Urinary bladder (tissue), 4 donors: Measurements from ENCODE around the gene P2RY6. TPM values are rescaled to one million over a fixed set of nuclear protein-coding genes. Genes with fewer than 3 reads are reported as not detected.

Experiments used
- DNase-seq: peaks from one replicate; pipeline ENCODE4 v3.0.0-alpha.2; 2015; ENCODE audit errors: extremely low spot score
- H3K27ac ChIP-seq: one replicate; pipeline ENCODE4 v1.5.1; 2013; ENCODE audit warnings: low read depth, mild to moderate bottlenecking, moderate library complexity
- H3K36me3 ChIP-seq: one replicate; pipeline ENCODE4 v1.6.1; 2013; ENCODE audit warnings: mild to moderate bottlenecking, moderate library complexity; ENCODE audit not compliant: insufficient read depth
- H3K4me1 ChIP-seq: one replicate; pipeline ENCODE4 v1.6.1; 2013; ENCODE audit warnings: mild to moderate bottlenecking, moderate library complexity; ENCODE audit not compliant: insufficient read depth
- H3K4me3 ChIP-seq: one replicate; pipeline ENCODE4 v1.5.1; 2013; ENCODE audit warnings: low read depth, low read length
- WGBS: extraction: QIAGEN DNeasy Blood & Tissue Kit; methylation state at CpG from one replicate; pipeline ENCODE4 v1.1.7; 2013; 5-methylcytosine and 5-hydroxymethylcytosine counted together
- polyA plus RNA-seq: library from polyadenylated mRNA; stranded (reverse); fragments of 200-250 nt; gene quantifications from one replicate; pipeline ENCODE4 v1.2.3, GENCODE V29; 2013
- total RNA-seq: library from RNA; depleted of rRNA; stranded (reverse); fragments of >200 nt; gene quantifications from one replicate; pipeline ENCODE4 v1.2.3, GENCODE V29; 2014
- donor health status: healthy with polysubstance abuse.
- donor health status: healthy.

The P2RY6 gene
- total and polyA plus RNA-seq, 2 donors, result 0.90 to 2.6 TPM

DNA sequence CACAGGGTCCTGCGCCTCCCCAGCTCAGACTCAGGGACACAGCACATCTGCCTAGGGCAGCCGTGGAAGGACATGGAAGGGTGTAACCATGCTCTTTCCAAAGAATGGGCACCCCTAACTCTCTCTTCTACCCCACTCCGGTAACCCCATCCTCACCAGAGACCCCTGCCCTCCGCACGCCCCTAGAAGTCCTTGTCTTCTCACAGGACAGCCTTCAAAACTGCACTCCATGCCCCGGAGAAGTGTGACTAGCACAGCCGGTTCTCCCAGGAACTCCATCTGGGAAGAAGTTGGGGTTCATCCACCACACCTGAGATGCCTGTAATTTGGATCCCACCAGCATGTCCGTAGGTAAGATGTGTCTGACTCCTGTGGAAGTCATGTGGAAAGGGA, 29.0 kb upstream of the P2RY6 start:
- Histone ChIP-seq H3K27ac (no peak overlapping the region), H3K4me1 (no peaks in the 10 kb centered on the region), H3K36me3 (no peaks in the 10 kb centered on the region), H3K4me3 (no peak overlapping the region)
- WGBS, result 79% methylated on average over 8 of the region's 8 CpGs
- no peak for DNase-seq

DNA sequence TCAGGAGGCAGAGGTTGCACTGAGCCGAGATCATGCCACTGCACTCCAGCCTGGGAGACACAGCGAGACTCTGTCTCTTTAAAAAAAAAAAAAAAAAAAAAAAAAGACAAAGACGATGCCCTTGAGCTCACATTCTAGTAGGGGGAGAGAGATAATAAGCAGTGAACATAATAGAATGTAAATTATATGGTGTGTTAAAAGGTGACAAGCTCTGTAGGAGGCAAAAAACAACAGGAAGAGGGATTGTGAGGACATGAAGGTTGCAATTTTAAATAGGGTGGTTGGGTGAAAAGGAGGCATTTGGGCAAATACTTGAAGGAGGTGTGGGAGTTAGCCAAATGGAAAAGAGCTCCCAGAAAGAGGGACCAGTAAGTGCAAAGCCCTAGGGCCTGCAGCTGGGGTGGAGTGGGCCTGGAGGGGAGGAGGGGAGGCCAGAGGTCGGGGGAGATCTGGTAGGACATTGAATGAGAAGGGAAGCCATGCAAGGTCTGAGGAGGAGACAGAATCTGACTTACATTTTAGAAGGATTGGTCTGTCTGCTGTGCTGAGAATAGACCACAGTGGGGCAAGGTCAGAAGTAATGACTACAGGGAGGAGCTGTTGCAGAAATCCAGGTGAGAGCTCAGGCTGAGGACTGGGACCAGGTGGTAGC, 27.4 kb upstream of the P2RY6 start:
- no peak for DNase-seq
- WGBS, result 64% methylated on average over 4 of the region's 4 CpGs

GRCh38 chr11:73245461-73245860, 26.7 kb upstream of the P2RY6 start:
- no peak for DNase-seq
- 67% methylated on average over 6 of the region's 6 CpGs for WGBS
- no peaks in the 10 kb centered on the region for H3K4me1 ChIP-seq
- no peak overlapping the region for H3K4me3 ChIP-seq
- no peaks in the 10 kb centered on the region for H3K36me3 ChIP-seq
- H3K27ac ChIP-seq, result no peak overlapping the region

More for the DNA sequence above, 27.4 kb upstream of the P2RY6 start:
- no peaks in the 10 kb centered on the region for H3K4me1 ChIP-seq
- no peak overlapping the region for H3K27ac ChIP-seq
- no peak overlapping the region for H3K4me3 ChIP-seq
- H3K36me3 ChIP-seq, result no peaks in the 10 kb centered on the region

DNA sequence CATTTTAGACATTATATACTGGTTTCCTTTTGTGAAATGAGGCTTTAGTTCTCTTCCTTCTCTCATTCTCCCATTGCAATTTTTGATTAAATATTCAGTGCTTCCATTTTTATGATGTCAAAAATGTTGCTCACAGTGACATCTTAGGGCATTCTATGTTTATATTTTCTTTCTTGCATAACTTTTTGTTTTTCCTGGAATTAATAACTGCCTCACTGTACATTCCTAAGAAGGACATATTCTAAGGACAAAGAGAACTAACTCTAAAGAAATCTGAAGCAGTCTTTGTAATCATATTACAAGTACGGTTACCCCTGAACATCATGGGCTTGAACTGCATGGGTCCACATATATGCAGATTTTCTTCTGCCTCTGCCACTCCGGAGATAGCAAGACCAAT, 25.8 kb upstream of the P2RY6 start:
- H3K36me3 ChIP-seq, result no peaks in the 10 kb centered on the region
- H3K4me1 ChIP-seq, result no peaks in the 10 kb centered on the region
- WGBS, result 72% methylated on average over 2 of the region's 2 CpGs
- no peak overlapping the region for H3K4me3 ChIP-seq
- no peak overlapping the region for H3K27ac ChIP-seq
- DNase-seq, result no peak

DNA sequence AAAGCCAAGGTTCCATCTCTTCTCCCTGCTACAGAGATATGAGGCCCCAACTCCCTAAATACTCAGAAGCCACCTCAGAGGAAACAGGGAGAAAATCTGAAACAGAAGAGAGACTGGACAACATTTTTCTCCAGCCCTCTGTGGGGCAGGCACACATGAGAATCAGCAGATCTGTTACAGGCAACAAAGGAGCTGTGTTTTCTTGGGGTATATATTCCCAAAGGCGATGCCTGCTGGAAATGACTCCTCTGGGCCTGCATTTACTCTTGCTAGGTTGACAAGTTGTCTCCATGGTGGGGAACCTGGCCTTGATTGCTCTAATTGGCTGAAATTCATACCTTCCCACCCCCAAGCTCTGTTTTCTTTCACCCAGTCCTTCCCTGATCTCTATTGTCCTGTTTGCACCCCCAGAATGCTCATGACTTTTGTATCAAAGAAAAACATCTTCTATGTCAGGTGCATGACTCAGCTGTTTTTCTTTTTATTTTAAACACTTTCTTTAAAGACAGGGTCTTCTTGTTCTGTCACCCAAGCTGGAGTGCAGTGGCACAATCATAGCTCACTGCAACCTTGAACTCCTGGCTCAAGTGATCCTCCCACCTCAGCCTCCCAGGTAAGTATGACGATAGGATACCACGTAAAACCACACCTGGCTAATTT, 23.5 kb upstream of the P2RY6 start:
- H3K4me1 ChIP-seq, result no peaks in the 10 kb centered on the region
- no peak for DNase-seq
- H3K36me3 ChIP-seq, result no peaks in the 10 kb centered on the region
- whole genome bisulfite sequencing, result 77% methylated on average over 3 of the region's 3 CpGs
- no peak overlapping the region for H3K4me3 ChIP-seq
- no peak overlapping the region for H3K27ac ChIP-seq

DNA sequence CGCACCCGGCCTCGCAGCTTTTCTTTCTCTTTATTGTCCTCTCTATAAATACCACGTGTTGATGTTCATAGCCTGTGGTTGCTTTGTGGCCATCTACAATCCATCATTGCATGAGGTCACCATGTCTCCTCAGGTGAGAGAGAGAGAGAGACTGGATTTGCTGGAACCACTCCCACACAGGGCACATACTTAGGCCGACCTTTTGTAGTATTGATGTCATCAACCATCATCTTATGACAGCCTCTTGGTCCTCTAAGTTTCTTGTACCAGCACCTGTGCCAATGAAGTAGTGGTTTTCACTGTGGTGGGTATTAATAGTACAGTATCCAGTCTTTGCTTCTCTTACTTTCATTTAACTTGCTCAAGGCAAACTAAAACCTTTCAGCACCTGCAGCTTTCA, 22.8 kb upstream of the P2RY6 start:
- no peak overlapping the region for H3K27ac ChIP-seq
- no peak for DNase-seq
- H3K4me1 ChIP-seq, result no peaks in the 10 kb centered on the region
- WGBS, result 84% methylated on average over 5 of the region's 5 CpGs
- no peaks in the 10 kb centered on the region for H3K36me3 ChIP-seq
- no peak overlapping the region for H3K4me3 ChIP-seq

- DNase-seq, result no peak
- no peak overlapping the region for H3K27ac ChIP-seq
- 94% methylated on average over 11 of the region's 11 CpGs for WGBS
- no peaks in the 10 kb centered on the region for H3K4me1 ChIP-seq
- H3K36me3 ChIP-seq, result no peaks in the 10 kb centered on the region
- H3K4me3 ChIP-seq, result no peak overlapping the region
These were observed 22.0 kb upstream of the P2RY6 start for GRCh38 chr11:73249853-73250783.

DNA sequence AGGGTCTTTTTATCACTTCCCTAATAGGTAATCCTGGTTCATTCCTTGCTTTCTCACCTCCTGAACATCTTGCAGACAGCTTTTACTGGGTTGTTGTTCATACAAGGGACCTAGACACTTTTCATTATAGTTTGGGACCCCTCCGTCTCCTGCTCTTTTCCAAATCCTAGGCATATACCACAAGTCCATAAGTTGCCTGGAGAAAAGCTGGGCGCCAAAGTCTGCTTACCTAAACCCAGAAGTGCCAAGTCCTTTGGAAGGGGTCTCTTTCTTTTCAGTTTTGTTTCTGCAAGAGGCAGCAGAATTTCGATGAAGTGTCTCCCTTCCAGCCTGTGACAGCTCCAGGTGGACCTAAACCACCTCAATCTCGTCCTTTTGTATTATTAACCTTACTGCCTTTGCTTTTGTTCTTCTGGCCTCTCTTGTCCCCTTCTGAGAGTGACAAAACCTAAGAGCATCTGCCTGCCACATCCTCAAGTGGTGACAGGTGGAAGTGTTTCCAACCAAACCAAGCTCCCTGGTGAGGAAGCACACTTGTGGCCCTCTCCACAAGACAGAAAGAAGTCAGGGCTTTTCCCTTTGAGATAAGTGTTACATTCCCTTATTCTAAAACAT, 19.5 kb upstream of the P2RY6 start:
- H3K36me3 ChIP-seq, result no peaks in the 10 kb centered on the region
- no peaks in the 10 kb centered on the region for H3K4me1 ChIP-seq
- H3K4me3 ChIP-seq, result no peak overlapping the region
- 75% methylated on average over 4 of the region's 4 CpGs for WGBS
- no peak for DNase-seq
- H3K27ac ChIP-seq, result no peak overlapping the region

GRCh38 chr11:73257342-73258103, 14.6 kb upstream of the P2RY6 start:
- DNase-seq, result no peak
- H3K36me3 ChIP-seq, result no peaks in the 10 kb centered on the region
- H3K4me3 ChIP-seq, result no peak overlapping the region
- no peak overlapping the region for H3K27ac ChIP-seq
- no peaks in the 10 kb centered on the region for H3K4me1 ChIP-seq
- 67% methylated on average over 6 of the region's 6 CpGs for WGBS

DNA sequence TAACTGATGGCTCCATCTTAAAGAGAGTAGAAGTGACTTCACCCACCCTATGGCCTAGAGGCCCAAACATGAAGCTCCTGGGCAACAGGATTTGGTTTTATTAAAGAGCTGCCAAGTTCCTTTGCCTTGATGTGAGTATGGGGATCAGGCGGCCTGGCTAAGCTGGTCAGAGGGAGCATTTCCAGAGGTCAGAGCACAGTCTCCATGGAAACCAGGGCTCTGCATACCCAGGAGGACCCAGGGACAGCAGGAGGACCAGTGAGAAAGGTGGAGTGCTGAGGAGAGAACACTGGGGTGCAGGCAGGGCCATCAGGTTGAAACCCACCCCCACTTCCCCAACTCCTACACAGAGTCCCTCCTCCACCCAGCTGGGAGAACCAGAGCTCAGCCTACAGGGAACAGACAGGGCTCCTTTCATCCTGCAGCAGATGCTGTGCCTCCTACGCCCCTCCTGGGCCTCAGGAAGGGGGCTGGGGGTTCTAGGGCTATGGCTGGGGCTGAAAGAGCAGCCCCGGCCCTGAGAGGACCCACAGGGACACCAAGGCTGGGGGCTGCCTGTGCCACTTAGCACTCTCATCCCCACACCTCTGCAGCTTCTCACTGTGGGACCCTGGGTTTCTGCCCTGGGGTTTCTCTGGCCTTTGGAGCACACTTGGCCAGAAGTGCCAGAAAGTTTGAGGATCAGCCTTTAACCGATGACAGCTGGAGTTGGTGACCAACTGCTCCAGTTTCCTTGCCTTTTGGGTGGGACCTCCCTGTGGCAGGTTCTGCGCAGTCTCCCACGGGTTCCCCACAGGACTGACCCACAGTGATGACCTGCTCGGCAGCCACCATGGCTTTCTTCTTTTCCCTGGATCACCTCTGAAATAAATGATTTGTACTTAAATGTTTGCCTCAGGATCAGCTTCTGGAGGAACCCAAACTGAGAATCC, 13.8 kb upstream of the P2RY6 start:
- H3K4me1 ChIP-seq, result no peaks in the 10 kb centered on the region
- H3K36me3 ChIP-seq, result no peaks in the 10 kb centered on the region
- DNase-seq, result no peak
- no peak overlapping the region for H3K4me3 ChIP-seq
- 92% methylated on average over 7 of the region's 7 CpGs for WGBS
- no peak overlapping the region for H3K27ac ChIP-seq

DNA sequence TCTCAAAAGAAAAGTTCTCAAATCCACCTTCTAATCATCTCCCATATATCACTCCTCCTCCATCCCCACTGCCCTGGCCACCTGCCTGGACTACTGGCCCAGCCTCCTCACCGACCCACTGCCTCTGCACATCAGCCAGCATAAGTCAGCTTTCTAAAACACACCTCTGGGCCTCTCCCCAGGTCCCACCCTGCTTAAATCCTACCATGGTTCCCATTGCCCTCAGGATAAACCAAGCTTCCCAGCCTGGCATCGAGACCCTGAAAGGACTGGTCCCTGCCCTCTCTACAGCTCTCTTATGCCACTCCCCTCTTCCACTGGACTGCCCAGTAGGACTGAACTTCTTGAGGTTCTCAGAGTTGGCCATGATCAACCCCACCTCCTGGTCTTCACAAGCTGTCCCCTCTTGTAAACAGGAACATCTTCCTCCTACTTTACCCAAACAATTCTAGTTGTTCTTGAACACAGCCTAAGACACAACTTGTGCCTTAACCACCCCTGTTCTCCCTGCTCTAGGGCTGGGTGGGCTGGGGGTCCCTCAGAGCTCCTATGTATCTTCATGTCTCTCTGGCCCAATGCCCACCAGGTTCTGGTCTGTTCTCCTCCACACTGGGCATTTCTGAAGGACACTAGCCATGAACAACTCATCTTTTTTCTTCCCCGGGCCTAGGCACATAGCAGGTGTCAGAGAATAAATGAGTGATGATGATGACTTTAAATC, 12.6 kb upstream of the P2RY6 start:
- 76% methylated on average over 3 of the region's 3 CpGs for WGBS

GRCh38 chr11:73260127-73260457, 12.0 kb upstream of the P2RY6 start:
- Histone ChIP-seq H3K36me3 (no peaks in the 10 kb centered on the region), H3K4me1 (no peaks in the 10 kb centered on the region), H3K27ac (no peak overlapping the region), H3K4me3 (no peak overlapping the region)
- no peak for DNase-seq

More for the DNA sequence above, 12.6 kb upstream of the P2RY6 start:
- H3K4me3 ChIP-seq, result no peak overlapping the region
- no peaks in the 10 kb centered on the region for H3K36me3 ChIP-seq
- no peak for DNase-seq
- H3K4me1 ChIP-seq, result no peaks in the 10 kb centered on the region
- no peak overlapping the region for H3K27ac ChIP-seq
